T47D (cell line): ENCODE results near the gene CDYL.
"Not testable (repeated sequence)": the region's sequence is repeated elsewhere in the genome, so short reads cannot be mapped to it uniquely, and the experiment has no call there.

Experiments
- DNase-seq, 2 experiments: peaks; one replicate each; pipeline versions ENCODE4 v3.0.0 to v3.0.0-alpha.2; 2011 to 2012; ENCODE audit warnings: low read depth in 1 of 2, low spot score in 1 of 2
- JUND ChIP-seq: IDR thresholded peaks from 2 replicates; pipeline ENCODE4 v1.6.1; 2012; ENCODE audit warnings: low read depth
- in situ Hi-C: cut with HindIII; loops from 2 replicates; pipeline ENCODE4 v1.10.0; 2016; ENCODE audit warnings: low sequenced_read_pairs, low pct_unique_long_range_greater_than_20kb

CDYL gene

DNA sequence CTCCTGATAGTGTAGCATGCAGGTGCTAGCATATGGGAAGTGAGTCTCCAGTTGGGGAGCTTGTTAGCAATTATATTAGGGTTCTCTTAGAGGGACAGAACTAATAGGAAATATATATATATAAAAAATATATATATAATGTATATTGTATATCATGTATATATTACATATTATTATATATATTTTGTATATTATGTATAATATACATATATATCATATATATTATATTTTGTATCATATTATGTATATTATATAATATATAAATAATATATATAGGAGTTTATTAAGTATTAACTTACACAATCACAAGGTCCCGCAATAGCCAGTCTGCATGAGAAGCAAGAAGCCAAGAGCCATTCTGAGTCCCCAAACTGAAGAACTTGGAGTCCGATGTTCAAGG, 84.2 kb downstream of the CDYL start:
- DNase-seq: no peak
- TF ChIP-seq JUND: no peak
- in situ Hi-C loops: no loop called here

DNA sequence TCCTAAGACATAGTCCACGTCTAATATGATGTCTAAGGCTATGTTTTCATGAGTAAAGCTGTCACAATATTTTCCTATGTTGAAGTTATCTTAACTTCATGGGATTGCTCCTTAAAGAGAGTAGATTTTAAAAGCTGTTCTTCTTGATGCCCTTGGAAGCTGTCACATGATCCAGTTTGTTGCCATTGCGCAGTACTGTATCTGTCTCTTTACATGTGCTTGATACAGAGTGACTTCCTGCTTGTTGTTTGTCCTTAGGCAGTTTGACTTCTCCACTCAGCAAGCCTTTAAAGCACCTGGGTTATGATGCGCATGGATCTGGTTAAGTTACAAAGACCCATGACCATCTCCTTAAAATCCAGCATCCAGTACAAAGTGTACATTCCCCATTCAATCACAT, 85.4 kb downstream of the CDYL start:
- no peak for TF ChIP-seq JUND
- in situ Hi-C loops: no loop called here
- no peak for DNase-seq

DNA sequence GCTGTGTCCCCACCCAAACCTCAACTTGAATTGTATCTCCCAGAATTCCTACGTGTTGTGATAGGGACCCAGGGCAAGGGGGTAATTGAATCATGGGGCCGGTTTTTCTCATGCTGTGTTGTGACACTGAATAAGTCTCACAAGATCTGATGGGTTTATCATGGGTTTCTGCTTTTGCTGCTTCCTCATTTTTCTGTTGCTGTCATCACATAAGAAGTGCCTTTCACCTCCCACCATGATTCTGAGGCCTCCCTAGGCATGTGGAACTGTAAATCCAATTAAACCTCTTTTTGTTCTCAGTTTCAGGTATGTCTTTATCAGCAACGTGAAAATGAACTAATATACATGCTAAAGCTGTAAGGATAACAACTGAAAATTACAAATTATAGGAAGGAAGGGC, 88.3 kb downstream of the CDYL start:
- TF ChIP-seq JUND: no peak
- in situ Hi-C loops: no loop called here

DNA sequence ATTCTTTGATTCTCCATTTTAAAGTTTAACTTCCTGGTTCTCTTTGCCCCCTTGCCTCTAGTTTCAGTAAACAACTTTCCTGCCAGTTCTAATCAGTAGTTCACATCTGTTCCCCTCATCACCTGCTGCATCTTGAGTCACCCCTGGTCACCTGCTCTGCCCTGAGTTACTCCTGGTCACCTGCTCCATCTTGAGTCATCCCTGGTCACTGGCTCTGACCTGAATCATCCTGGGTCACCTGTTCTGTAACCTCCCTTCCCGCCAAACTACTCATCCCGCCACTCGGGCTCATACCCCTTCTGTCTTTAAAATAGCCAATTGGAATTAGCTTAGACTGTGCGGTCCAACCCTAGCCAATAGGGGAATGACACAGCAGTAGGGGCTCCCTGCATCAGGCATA, 88.8 kb downstream of the CDYL start:
- DNase-seq, in situ Hi-C loops: not testable (repeated sequence)

More for the DNA sequence above, 88.3 kb downstream of the CDYL start:
- DNase-seq: no peak

DNA sequence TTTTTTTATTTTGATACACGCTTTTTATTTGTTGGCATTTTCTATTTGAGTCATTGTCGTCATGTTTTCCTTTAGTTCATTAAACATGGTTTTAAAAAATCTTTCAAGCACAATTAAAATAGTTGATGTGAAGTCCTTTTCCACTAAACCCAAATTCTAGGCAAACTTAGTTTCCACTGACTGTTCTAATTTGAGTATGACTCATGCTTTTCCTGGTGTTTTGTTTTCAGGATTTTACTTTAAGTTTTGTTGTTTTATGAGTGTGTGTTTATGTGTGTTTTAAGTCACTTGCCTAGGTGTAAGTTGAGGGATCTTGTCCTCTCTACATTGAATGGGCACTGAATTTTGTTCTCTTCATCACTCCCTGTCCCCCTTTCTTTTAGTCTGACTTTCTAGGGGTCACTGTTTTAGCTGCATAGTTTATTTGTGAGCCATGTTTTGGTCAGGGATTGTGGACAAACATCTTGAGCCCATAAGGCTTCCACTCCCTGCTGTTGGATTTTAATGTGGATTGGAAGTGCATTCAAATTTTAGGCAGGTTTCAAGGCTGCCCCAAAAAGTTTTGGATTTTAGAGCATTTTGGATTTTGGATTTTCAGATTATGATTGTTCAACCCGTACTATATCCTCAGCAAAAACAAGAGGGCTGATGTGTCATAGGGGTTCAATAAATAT, 94.8 kb downstream of the CDYL start:
- no peak for DNase-seq
- in situ Hi-C loops: no loop called here
- no peak for TF ChIP-seq JUND

DNA sequence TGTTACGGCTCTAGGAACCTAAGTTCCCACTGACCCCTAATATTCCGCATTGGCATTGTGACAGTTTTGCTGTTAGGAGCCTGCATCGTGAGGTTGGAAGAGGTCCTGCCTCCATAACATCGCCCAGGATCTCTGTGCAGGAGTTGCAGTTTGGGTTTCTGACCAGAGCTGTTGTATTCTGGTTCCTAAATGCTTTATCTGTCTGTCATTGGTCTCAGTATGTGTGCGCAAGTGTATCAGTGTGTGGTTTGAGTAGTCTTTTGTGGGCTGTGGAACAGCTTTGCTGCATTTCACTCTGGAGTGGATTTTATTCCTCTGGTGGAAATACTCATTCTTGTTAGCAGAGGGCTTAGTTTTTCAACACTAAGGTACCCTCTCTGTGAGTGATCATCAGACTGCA, 95.6 kb downstream of the CDYL start:
- in situ Hi-C loops: no loop called here
- no peak for DNase-seq
- no peak for TF ChIP-seq JUND

DNA sequence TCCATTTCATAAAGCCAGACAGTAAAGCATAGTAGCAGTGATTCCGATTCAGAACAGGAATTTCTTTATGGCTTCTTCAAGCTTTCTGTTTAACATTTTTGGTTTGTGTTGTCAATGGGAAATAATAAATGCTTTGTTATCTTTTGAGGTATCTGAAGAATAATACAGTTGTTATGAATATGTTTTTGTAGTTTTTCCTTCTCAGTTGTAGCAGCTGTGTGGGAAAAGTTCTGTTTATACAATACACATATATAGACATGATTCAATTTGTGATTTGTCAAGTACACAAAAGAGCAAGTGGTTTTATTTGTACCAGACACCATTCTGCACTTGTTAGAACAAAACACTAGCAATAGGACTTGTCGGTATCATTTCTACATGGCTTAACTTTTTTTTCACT, 96.6 kb downstream of the CDYL start:
- no peak for DNase-seq
- in situ Hi-C loops: no loop called here
- TF ChIP-seq JUND: no peak

DNA sequence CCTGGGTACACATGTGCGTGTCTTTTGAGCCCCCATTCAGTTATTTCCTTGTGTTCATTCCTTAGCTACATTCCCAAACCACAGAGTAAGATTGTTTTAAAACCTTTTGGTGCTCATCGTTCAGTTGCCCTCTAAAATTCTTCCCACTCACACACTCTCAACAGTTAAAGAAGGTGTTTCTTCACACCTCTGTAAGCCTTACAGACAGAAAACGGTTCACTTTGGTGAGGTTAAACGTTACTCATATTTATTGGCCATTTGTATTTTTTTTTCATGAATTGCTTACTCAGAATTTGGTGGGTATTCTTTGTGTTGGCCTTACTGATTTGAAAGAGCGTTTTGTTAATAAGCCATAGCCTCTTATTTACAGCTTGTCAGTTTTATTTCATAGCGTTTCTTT, 97.7 kb downstream of the CDYL start:
- in situ Hi-C loops: no loop called here
- TF ChIP-seq JUND: no peak
- no peak for DNase-seq

DNA sequence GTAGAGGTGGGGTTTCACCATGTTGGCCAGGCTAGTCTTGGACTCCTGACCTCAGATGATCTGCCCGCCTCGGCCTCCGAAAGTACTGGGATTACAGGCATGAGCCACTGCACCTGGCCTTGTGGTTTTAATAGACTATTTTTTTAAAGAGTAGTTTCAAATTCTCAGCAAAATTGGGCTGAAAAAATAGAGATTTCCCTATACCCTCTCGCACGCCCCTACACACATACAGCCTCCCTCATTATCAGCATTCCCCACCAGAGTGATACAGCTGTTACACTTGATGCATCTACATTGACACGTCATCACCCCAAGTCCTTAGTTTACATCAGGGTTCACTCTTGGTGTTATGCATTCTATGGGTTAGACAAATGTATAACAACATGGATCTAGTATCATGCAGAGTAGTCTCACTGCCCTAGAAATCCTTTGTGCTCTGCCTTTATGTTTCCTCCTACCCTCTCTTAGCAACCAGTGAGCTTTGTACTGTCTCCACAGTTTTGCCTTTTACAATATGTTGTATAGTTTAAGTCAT, 103.6 kb downstream of the CDYL start:
- in situ Hi-C loops: no loop called here
- TF ChIP-seq JUND: no peak
- DNase-seq: no peak

DNA sequence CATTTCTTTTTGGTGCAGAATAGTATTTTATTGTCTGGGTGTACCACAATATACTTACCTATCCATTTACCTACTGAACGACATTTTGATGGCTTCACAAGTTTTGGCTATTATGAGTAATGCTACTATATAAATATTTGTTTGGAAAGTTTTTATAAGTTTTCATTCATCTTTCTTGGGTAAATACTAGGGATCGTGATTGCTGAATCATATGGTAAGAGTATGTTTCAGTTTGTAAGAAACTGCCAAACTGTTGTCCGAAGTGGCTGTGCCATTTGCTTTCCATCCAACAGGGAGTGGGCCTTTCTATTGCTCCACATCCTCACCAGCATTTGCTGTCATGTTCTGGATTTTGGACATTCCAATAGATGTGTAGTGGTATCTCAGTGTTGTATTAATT, 104.2 kb downstream of the CDYL start:
- no peak for TF ChIP-seq JUND
- in situ Hi-C loops: no loop called here
- DNase-seq: no peak

DNA sequence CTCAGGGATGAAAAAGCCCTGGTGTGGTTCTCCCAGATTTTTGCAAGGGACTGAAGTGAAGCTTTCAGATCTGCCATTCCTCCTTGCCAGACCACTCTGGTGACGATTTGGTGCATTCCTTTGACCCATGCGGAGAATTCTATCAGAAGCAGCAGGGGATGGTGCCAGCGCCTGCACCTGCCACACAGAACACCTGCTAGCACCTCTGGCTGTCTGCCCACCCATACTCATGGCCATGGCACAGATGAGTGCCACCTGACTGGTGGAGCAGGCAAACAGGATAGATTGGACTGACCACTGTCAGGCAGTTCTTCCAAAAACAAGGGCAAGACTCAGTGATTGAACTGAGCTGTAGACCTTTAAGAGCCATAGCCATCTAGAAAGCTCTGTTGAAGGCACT, 107.1 kb downstream of the CDYL start:
- no peak for TF ChIP-seq JUND
- no peak for DNase-seq
- in situ Hi-C loops: no loop called here

DNA sequence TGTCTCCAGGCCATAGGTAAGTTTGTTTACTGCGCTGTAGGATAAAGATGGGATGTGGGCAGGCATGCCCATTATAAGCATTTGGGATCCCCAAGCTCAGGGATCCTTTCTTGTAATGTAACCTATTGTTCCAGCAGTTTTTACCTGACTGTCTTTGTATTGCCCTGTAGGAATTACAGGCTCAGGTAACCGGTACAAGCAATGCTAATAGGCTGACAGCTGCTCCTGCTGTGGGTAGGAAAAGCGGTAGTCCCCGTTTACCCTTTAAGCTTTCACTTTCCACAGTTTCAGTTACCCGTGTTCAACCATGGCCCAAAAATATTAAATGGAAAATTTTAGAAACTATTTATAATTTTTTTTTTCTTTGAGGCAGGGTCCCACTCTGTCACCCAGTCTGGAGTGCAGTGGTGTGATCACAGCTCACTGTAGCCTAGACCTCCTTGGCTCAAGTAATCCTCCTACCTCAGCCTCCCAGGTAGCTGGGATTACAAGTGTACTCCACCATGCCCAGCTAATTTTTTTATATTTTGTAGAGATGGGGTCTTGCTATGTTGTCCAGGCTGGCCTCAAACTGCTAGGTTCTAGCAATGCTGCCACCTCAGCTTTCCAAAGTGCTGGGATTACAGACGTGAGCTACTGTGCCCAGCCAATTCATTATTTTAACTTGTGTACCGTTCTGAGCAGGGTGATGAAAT, 108.6 kb downstream of the CDYL start:
- DNase-seq: no peak
- in situ Hi-C loops: no loop called here
- TF ChIP-seq JUND: no peak

DNA sequence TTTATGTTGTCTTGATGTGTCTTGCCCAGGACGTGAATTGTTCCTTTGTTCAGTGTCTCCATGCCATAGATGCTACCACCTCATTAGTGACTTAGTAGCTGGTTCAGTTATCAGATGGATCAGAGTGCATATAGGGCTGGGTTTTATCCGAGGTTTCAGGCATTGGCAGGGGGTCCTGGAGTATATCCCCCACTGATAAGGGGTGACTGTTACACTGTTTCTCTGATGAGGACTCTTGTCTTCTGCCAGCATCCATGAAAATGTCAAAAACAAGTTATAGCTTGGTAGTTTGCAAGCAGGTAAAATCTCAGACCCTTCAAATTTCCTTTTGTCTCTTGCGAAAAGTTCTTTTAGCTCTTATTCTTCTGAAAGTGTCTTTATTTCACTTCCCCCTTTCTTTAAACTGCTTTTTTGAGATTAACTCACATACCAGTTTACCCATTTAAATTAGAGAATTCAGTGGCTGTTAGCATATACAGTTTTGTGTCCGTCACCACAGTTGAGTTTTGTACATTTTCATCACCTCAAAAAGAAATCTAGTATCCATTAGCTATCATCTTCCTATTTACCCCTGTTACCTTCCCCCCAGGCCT, 109.2 kb downstream of the CDYL start:
- no peak for TF ChIP-seq JUND
- DNase-seq: no peak
- in situ Hi-C loops: no loop called here
